HG03025 (cell line): Measurements from ENCODE around the gene DVL3.
A peak's percentile ranks its signal among the peaks of the same experiment; 100 is the strongest.
"Not testable (repeated sequence)": the region's sequence is repeated elsewhere in the genome, so short reads cannot be mapped to it uniquely, and the experiment has no call there.

Source experiments
- ATAC-seq: cut with Tn5 transposase; IDR thresholded peaks from one replicate; pipeline ENCODE4 v1.9.1; 2021; ENCODE audit warnings: mild to moderate bottlenecking, moderate library complexity; ENCODE audit not compliant: unreplicated experiment, low FRiP score

Gene DVL3

DNA sequence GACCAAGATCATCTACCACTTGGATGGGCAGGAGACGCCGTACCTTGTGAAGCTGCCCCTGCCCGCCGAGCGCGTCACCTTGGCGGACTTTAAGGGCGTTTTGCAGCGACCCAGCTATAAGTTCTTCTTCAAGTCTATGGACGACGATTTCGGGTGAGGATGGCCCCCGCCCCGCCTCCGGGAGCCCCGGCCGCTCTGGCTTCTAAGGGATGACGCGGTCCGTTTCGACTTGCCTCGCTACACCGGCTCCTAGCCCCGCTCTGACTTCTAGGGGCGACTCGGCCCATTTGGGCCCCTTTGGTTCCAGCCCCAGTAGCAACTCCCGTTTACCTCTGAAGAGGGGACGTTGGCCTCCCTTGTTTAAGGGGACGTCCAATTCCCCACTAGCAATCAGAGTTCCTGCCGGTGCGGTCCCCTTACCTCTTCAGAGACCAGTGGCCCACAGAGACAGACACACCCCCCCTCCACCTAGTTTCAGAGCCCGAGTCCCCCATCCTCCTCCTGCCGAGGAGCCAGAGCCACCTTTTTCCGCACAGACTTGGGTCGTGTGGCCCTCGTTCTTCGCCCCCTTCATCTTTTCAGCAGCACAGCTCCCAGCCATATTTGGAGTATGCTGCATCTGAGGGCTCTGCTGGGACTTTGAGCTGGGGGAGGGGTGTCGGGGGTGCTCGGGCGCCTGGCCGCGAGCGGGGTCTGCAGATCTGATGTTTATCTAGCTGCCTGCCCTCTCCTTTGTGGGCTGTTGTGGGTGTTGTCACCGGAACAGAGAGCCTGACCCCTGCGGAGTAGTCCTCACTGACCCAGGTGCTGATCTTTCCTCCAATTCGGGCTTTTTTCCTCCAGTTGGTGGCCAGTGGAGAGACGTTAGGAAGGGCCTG lies 706 bp downstream of the DVL3 start:
- ATAC-seq, result peak; percentile 25

DNA sequence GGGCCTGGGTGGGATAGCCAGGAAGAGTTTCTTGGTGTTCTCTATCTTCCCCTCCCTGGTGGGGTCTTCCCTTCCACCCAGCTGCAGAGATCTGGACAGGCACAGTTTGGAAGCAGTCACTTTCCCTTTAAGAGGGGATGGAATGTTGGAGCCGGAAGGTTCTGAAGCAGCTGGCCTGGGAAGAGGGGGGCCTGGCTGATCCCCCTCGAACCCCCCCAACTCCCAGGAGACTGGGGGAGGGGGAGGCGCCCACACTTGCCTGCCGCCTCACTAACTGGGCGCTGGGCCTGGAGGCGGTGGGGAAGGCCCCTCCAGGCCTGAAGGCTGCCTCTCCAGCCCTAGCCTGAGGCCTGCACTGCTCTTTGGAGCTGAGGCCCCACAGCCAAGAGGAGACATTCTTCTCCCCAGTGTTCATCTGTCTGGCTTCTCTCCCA lies 1.4 kb downstream of the DVL3 start:
- no peak for ATAC-seq

DNA sequence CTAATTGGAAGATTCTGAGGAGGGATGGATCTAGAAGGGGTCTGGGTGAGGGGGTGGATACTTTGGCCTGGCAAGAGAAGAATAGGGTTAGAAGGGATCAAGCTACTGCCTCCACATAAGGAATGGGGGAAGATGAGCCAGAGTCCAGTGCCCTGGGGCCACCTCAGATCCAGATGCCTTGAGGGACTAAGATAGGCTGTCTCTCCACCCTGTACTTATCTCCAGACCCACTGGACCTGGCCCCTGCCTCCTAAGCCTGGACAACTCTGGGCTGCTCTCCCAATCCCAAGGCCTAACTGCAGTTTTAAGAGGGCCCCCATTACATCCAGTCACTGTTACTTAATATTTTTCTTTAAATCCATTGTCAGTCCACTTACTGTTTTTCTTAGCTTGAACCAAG lies 2.0 kb downstream of the DVL3 start:
- ATAC-seq, result no peak

DNA sequence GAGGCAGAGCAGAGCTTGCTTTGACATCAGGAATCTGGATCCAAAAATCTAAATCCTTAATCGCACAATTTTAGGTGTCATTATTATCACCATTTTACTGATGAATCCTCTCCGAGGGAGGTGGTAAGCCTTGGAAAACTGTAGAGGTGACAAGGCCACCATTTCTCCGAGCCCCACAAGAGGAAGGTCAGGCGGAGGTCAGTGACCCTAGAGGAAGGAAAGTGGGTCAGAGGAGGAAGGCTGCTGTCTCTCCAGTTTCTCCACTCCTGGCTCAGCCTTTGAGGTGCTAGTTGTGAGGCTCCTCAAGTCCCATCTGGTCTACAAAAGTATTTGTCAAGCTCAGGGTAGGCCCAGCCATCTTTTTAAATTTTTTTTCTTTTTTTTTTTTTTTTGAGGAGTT lies 3.2 kb downstream of the DVL3 start:
- ATAC-seq, result no peak

GRCh38 chr3:184160456-184160855 lies 5.3 kb downstream of the DVL3 start:
- no peak for ATAC-seq

GRCh38 chr3:184162571-184163070 lies 7.4 kb downstream of the DVL3 start:
- not testable (repeated sequence) for ATAC-seq

- ATAC-seq, result no peak
Observed at GRCh38 chr3:184164648-184165330, 9.6 kb downstream of the DVL3 start.

GRCh38 chr3:184165543-184165942 lies 10.4 kb downstream of the DVL3 start:
- ATAC-seq, result no peak

DNA sequence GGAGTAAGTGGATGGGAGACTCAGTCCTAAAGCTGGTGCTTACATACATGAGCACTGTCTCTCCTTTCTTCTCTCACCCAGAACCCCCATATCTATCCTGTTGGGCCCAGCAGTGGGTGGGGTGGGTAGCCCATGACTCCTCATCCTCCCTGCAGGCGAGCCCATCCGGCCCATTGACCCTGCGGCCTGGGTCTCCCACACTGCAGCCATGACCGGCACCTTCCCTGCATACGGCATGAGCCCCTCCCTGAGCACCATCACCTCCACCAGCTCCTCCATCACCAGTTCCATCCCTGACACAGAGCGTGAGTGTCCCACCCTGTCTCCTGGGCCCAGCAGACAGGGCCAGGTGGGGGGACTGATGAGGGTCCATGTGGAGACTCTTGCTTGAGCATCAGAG lies 11.5 kb downstream of the DVL3 start:
- ATAC-seq, result no peak

- ATAC-seq, result no peak
Observed at GRCh38 chr3:184167786-184168185, 12.6 kb downstream of the DVL3 start.

DNA sequence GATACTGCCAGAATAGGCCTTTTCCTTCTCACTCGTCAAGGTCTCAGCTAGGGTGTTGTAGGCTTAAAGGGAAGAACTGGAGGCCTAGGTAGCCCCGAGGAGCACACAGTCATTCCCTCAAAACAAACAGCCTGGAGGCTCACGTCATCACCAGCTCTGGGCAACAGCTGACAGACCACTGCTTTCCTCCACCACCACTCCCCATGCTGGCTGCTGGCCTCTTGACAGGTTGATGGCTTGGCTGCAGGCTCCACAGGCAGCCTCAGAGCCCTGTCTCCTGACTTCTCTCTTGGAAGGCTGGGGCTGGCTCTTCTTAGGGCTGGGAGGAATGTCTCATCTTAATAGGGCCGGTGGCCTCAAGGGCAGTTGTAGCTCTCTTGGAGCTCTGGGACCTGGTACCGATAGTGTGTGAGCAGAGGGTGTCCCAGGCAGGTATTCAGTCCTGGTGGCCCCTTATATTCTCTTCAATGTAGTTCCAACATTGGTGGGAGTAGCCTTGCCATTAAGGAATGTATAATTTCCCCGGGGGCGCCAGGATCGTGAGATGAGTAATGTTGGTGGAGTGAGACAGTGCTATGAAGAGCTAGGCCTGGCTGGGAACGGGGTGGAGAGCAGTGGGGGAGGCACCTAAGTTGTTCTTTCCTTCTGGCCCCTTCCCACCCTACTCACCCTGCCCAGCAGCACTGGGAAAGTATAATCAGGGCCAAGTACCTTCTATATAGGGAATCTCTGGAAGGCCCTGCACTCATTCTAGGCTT lies 13.4 kb downstream of the DVL3 start:
- ATAC-seq, result no peak

DNA sequence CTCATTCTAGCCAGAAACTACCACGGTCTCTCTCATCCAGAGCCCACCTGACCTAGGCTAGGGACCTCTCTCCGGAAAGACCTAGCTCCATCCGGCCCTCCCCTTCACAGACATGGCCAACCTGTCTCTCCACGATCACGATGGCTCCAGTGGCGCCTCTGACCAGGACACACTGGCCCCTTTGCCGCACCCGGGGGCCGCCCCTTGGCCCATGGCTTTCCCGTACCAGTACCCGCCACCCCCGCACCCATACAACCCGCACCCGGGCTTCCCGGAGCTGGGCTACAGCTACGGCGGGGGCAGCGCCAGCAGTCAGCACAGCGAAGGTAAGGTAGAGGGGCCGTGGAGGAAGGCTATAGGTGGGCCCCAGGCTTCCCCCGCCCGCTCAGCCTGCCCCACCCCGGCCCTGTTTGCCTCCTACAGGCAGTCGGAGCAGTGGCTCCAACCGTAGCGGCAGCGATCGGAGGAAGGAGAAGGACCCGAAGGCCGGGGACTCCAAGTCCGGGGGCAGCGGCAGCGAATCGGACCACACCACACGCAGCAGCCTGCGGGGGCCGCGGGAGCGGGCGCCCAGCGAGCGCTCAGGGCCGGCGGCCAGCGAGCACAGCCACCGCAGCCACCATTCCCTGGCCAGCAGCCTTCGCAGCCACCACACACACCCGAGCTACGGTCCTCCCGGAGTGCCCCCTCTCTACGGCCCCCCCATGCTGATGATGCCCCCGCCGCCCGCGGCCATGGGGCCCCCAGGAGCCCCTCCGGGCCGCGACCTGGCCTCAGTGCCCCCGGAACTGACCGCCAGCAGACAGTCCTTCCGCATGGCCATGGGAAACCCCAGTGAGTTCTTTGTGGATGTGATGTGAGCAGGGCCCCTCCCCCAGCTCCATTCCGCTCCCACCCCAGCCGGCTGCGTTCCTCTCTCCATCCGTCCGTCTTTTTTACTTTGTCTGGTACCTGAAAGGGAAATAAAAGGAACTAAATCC lies 15.0 kb downstream of the DVL3 start:
- ATAC-seq, result no peak

GRCh38 chr3:184171562-184171961 lies 16.4 kb downstream of the DVL3 start:
- ATAC-seq, result no peak

GRCh38 chr3:184172681-184173373 lies 17.6 kb downstream of the DVL3 start:
- ATAC-seq, result no peak

DNA sequence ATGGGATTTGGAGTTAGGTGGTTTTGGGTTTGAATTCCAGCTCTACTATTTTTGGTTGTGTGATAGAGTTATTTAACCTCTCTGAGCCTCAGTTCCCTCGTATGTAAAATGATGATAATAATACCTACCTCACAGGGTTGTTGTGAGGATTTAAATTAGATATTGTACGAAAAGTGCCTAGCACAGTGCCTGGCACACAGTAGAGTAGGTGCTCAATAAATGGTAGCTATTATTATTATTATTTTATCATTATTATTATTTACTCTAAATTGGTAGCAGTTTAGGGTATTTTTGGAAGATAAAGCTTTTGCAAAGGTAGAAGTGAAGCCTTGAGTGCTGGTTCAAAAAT lies 18.2 kb downstream of the DVL3 start:
- no peak for ATAC-seq

GRCh38 chr3:184174284-184174645 lies 19.1 kb downstream of the DVL3 start:
- no peak for ATAC-seq

GRCh38 chr3:184174646-184175492 lies 19.7 kb downstream of the DVL3 start, which contains the start of gene AP2M1:
Gene AP2M1 (plus strand): TSS chr3:184174855. CDS start chr3:184176994, 2,139 bp downstream.
- peak; percentile 88 for ATAC-seq

- no peak for ATAC-seq
Observed at GRCh38 chr3:184175506-184175905, 20.3 kb downstream of the DVL3 start.
